DOHH2 (cell line): ENCODE results near the gene LUC7L2.
A peak's percentile ranks its signal among the peaks of the same experiment; 100 is the strongest.

ENCODE experiments used
- H3F3A ChIP-seq: fragments of 200-600 bp; sonication (generic), shearing (Covaris generic); 2 replicates; pipeline ENCODE4 v1.6.0; 2016; ENCODE audit warnings: antibody characterized with exemption, mild to moderate bottlenecking; ENCODE audit not compliant: control insufficient read depth, insufficient read depth
- H3K27ac ChIP-seq: fragments of 200-600 bp; sonication (generic); 2 replicates; pipeline ENCODE4 v1.5.1; 2014; ENCODE audit warnings: low read depth, mild to moderate bottlenecking, low read length, moderate library complexity
- H3K27me3 ChIP-seq: fragments of 200-600 bp; sonication (generic); 2 replicates; pipeline ENCODE4 v1.6.1; 2014; ENCODE audit warnings: mild to moderate bottlenecking, low read length, mixed read lengths; ENCODE audit not compliant: control insufficient read depth
- H3K36me3 ChIP-seq: fragments of 200-600 bp; sonication (generic); 2 replicates; pipeline ENCODE4 v1.6.1; 2014; ENCODE audit warnings: mild to moderate bottlenecking, low read length, moderate library complexity, mixed read lengths; ENCODE audit not compliant: control insufficient read depth
- H3K4me1 ChIP-seq: fragments of 200-600 bp; sonication (generic); 2 replicates; pipeline ENCODE4 v1.6.1; 2014; ENCODE audit warnings: mild to moderate bottlenecking, low read length, mixed read lengths; ENCODE audit not compliant: control insufficient read depth
- H3K4me2 ChIP-seq: fragments of 200-600 bp; sonication (generic); 2 replicates; pipeline ENCODE4 v1.6.0; 2014; ENCODE audit warnings: mild to moderate bottlenecking, low read length, moderate library complexity
- H3K4me3 ChIP-seq: fragments of 200-600 bp; sonication (generic); 2 replicates; pipeline ENCODE4 v1.5.1; 2014; ENCODE audit warnings: mild to moderate bottlenecking, low read length, mixed read lengths
- H3K79me2 ChIP-seq: fragments of 200-600 bp; sonication (generic); 2 replicates; pipeline ENCODE4 v1.6.1; 2014; ENCODE audit warnings: mild to moderate bottlenecking, low read length, mixed read lengths; ENCODE audit not compliant: control insufficient read depth
- H3K9me2 ChIP-seq: fragments of 200-600 bp; sonication (generic); replicated peaks from 2 replicates; pipeline ENCODE4 v1.6.1; 2014; ENCODE audit warnings: mild to moderate bottlenecking, low read length, mixed read lengths; ENCODE audit not compliant: control insufficient read depth
- H3K9me3 ChIP-seq: fragments of 200-600 bp; sonication (generic); 2 replicates; pipeline ENCODE4 v1.6.1; 2014; ENCODE audit warnings: antibody characterized with exemption, low read length, mixed read lengths; ENCODE audit not compliant: control insufficient read depth, insufficient read depth
- H4K20me1 ChIP-seq: fragments of 200-600 bp; sonication (generic); 2 replicates; pipeline ENCODE4 v1.6.0; 2014; ENCODE audit warnings: low read depth, mild to moderate bottlenecking, antibody characterized with exemption, low read length, moderate library complexity; ENCODE audit not compliant: control insufficient read depth, insufficient read depth
- CTCF ChIP-seq: fragments of 200-600 bp; sonication (generic); IDR thresholded peaks from one replicate; pipeline ENCODE4 v1.5.1; 2014; ENCODE audit warnings: antibody characterized with exemption, mild to moderate bottlenecking, low read depth, low read length; ENCODE audit not compliant: poor library complexity, severe bottlenecking
- EZH2phosphoT487 ChIP-seq: fragments of 200-600 bp; sonication (generic); IDR thresholded peaks from 2 replicates; pipeline ENCODE4 v1.6.1; 2017; ENCODE audit warnings: borderline replicate concordance, mild to moderate bottlenecking, antibody characterized with exemption, low read length, moderate library complexity, mixed read lengths

The LUC7L2 gene

DNA sequence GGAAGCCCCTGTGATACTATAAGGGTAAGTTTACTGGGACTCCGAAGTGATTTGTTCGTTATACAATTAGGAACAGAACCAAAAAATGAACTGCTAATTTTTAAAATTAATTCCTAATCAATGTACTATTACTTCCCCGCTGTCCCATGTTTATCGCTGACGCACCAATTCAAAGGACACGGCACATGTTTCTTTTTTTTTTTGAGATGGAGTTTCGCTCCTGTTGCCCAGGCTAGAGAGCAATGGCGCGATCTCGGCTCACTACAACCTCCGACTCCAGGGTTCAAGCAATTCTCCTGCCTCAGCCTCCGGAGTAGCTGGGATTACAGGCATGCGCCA lies 20.0 kb upstream of the LUC7L2 start:
- Histone ChIP-seq H3K36me3 (peaks cover 16% of the 10 kb centered on the region), H3K4me2 (peak overlapping the region; percentile 92), H3K4me1 (peaks cover 44% of the 10 kb centered on the region), H3F3A (peaks cover 36% of the 10 kb centered on the region), H4K20me1 (no peaks in the 10 kb centered on the region), H3K9me2 (no peaks in the 10 kb centered on the region), H3K27me3 (0 out of 2 replicates have a peak, but pooled peaks cover 3% of the 10 kb centered on the region), H3K4me3 (peak overlapping the region; percentile 90), H3K79me2 (peaks cover 33% of the 10 kb centered on the region), H3K27ac (peak overlapping the region; percentile 96), H3K9me3 (peaks cover 9% of the 10 kb centered on the region; the same call in 1 of the 2 replicates)
- TF ChIP-seq CTCF (no peak), EZH2phosphoT487 (no peak)

- Histone ChIP-seq H3K4me2 (peak overlapping the region; percentile 92), H3K4me3 (peak overlapping the region; percentile 90), H3K9me3 (peaks cover 9% of the 10 kb centered on the region; the same call in 1 of the 2 replicates), H3K4me1 (peaks cover 49% of the 10 kb centered on the region), H3K9me2 (no peaks in the 10 kb centered on the region), H3K36me3 (peaks cover 16% of the 10 kb centered on the region), H4K20me1 (no peaks in the 10 kb centered on the region), H3K27me3 (no peaks in the 10 kb centered on the region), H3F3A (peaks cover 36% of the 10 kb centered on the region), H3K79me2 (peaks cover 33% of the 10 kb centered on the region), H3K27ac (peak overlapping the region; percentile 96)
- TF ChIP-seq EZH2phosphoT487 = no peak
- peak; percentile 90 for TF ChIP-seq CTCF
Observed at GRCh38 chr7:139340037-139340807, 19.5 kb upstream of the LUC7L2 start.

DNA sequence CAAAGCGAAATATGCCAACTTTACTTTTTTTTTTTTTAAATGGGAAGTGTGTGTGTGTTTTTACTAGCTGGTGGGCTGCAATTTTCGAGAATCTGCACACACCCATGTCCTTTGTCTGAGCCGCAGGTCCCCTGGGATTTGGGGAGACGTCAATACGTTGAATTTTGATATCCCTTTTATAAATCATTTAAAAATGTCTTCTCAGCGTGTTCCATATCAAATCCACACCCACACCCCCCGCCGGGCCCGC lies 19.0 kb upstream of the LUC7L2 start:
- no peaks in the 10 kb centered on the region for H4K20me1 ChIP-seq
- peaks cover 52% of the 10 kb centered on the region for H3K4me1 ChIP-seq
- H3K4me2 ChIP-seq = peak overlapping the region; percentile 92
- H3K9me3 ChIP-seq = peaks cover 9% of the 10 kb centered on the region; the same call in 1 of the 2 replicates
- H3K27ac ChIP-seq = peak overlapping the region; percentile 96
- H3F3A ChIP-seq = peaks cover 39% of the 10 kb centered on the region
- TF ChIP-seq EZH2phosphoT487 = no peak
- TF ChIP-seq CTCF = no peak
- H3K4me3 ChIP-seq = peak overlapping the region; percentile 90
- peaks cover 36% of the 10 kb centered on the region for H3K79me2 ChIP-seq
- peaks cover 19% of the 10 kb centered on the region for H3K36me3 ChIP-seq
- H3K9me2 ChIP-seq = no peaks in the 10 kb centered on the region
- no peaks in the 10 kb centered on the region for H3K27me3 ChIP-seq
